PFSK-1 (cell line): Measurements from ENCODE around the gene ZNF426.

Source experiments
- FOXP2 ChIP-seq: optimal IDR thresholded peaks from 2 replicates; pipeline ENCODE3; 2011; ENCODE audit warnings: borderline replicate concordance, control low read depth, inconsistent platforms; ENCODE audit not compliant: insufficient read depth; ENCODE audit errors: extremely low read length, extremely low read depth
- POLR2AphosphoS5 ChIP-seq: IDR thresholded peaks from 2 replicates; pipeline ENCODE4 v1.6.1; 2012; ENCODE audit warnings: low read depth, mild to moderate bottlenecking, control low read depth, low read length, moderate library complexity
- SIN3A ChIP-seq: IDR thresholded peaks from 2 replicates; pipeline ENCODE4 v1.6.1; 2012; ENCODE audit warnings: mild to moderate bottlenecking, low read length, moderate library complexity, borderline replicate concordance; ENCODE audit not compliant: insufficient read depth
- TAF1 ChIP-seq: IDR thresholded peaks from 2 replicates; pipeline ENCODE4 v1.6.1; 2012; ENCODE audit warnings: low read length, control low read depth, borderline replicate concordance; ENCODE audit not compliant: insufficient read depth
- TF ChIP-seq, protein P1 (sequence below), 2 experiments: IDR thresholded peaks; 2 replicates each; pipeline versions ENCODE4 v1.6.1 to v1.8.0; 2011 to 2012; ENCODE audit warnings: low read depth in 2 of 2, low read length in 2 of 2, control low read depth in 1 of 2, inconsistent platforms in 1 of 2, mild to moderate bottlenecking in 1 of 2, moderate library complexity in 1 of 2; ENCODE audit not compliant: insufficient read depth in 1 of 2

Gene ZNF426

GRCh38 chr19:9566729-9567128, 28.3 kb upstream of the ZNF426 start:
- TF ChIP-seq FOXP2 (no peak), SIN3A (no peak), TAF1 (no peak), POLR2AphosphoS5 (no peak)
- TF ChIP-seq, protein P1, sequence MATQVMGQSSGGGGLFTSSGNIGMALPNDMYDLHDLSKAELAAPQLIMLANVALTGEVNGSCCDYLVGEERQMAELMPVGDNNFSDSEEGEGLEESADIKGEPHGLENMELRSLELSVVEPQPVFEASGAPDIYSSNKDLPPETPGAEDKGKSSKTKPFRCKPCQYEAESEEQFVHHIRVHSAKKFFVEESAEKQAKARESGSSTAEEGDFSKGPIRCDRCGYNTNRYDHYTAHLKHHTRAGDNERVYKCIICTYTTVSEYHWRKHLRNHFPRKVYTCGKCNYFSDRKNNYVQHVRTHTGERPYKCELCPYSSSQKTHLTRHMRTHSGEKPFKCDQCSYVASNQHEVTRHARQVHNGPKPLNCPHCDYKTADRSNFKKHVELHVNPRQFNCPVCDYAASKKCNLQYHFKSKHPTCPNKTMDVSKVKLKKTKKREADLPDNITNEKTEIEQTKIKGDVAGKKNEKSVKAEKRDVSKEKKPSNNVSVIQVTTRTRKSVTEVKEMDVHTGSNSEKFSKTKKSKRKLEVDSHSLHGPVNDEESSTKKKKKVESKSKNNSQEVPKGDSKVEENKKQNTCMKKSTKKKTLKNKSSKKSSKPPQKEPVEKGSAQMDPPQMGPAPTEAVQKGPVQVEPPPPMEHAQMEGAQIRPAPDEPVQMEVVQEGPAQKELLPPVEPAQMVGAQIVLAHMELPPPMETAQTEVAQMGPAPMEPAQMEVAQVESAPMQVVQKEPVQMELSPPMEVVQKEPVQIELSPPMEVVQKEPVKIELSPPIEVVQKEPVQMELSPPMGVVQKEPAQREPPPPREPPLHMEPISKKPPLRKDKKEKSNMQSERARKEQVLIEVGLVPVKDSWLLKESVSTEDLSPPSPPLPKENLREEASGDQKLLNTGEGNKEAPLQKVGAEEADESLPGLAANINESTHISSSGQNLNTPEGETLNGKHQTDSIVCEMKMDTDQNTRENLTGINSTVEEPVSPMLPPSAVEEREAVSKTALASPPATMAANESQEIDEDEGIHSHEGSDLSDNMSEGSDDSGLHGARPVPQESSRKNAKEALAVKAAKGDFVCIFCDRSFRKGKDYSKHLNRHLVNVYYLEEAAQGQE (IDR thresholded peaks at IDR 0.05; ENCODE audit: insufficient read depth in 1 of 2, low read depth in 2 of 2, low read length in 2 of 2) = no peak

- no peak for TF ChIP-seq SIN3A
- no peak for TF ChIP-seq POLR2AphosphoS5
- TF ChIP-seq TAF1 = no peak
- TF ChIP-seq, protein P1 (IDR thresholded peaks at IDR 0.05; ENCODE audit: insufficient read depth in 1 of 2, low read depth in 2 of 2, low read length in 2 of 2) = no peak
- TF ChIP-seq FOXP2 = no peak
Measured at GRCh38 chr19:9565900-9566705, 27.7 kb upstream of the ZNF426 start.

DNA sequence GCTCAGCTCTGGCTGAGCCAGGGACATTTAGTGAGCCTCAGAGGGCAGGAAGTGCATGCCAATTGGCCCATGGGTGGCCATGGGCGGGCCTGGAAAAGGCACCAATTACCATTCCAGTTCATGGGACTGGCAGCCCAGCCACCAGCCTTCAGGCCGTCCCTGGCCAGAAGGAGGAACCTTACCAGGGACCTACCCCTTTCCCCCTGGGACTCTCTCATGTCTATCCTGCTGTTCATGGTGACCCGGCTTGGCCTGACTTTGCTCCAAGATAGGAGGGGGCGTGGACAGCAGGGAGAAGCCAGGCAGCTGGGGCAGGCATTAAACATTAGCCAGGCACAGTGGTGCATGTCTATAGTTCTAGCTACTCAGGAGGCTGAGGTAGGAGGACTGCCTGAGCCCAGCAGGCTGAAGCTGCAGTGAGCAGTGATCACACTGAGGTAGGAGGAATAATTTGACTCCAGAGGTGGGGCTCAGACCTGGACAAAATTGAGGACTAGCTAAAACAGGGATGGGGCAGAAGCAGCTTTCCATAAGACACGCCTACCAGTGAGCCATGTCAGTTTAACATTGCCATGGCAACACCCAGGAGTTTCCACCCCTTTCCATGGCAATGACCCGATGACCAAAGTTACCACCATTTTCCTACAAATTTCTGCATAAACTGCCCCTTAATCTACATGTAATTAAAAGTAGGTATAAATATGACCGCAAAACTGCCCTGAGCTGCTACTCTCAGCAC, 14.3 kb upstream of the ZNF426 start:
- TF ChIP-seq SIN3A = no peak
- TF ChIP-seq POLR2AphosphoS5 = no peak

- TF ChIP-seq SIN3A = no peak
Measured at GRCh38 chr19:9547870-9548269, 9.4 kb upstream of the ZNF426 start.

- TF ChIP-seq SIN3A = no peak
- TF ChIP-seq FOXP2 = no peak
Measured at GRCh38 chr19:9535934-9536333, 2.5 kb downstream of the ZNF426 start.

DNA sequence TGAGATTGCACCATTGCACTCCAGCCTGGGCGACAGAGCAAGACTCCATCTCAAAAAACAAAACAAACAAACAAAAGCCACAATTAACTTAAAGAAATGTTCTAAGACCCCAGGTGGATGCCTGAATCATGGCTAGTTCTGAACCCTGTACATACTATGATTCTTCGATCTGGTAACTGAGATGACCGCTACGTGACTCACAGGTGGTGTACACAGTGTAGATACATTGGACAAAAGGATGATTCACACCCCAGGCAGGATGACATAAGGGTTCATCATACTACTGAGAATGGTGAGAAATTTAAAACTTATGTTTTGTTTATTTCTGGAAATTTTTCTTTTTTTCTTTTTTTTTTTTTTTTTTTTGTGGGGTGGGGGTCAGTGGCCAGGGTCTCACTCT, 6.5 kb downstream of the ZNF426 start:
- no peak for TF ChIP-seq POLR2AphosphoS5

DNA sequence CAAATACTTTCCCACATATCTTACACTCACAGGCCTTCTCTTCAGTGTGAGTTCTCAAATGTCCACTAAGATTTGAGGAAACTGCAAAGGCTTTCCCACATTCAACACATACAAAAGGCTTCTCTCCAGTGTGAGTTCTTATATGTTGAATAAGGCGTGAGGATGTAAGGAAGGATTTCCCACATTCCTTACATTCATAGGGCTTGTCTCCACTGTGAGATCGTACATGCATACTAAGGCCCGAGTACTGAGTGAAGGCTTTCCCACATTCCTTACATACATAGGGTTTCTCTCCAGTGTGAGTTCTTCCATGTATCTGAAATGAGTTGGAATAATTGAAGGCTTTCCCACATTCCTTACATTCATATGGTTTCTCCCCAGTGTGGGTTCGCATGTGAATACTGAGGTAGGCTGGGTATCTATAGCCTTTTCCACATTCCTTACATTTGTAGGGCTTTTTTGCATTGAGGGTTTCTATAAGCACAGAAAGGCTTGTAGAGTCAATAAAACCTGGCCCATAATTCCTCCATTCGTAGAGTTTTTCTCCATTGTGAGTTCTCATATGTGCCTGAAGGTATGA, 9.6 kb downstream of the ZNF426 start:
- TF ChIP-seq SIN3A (no peak), TAF1 (no peak), POLR2AphosphoS5 (no peak), FOXP2 (no peak)
- TF ChIP-seq, protein P1 (IDR thresholded peaks at IDR 0.05; ENCODE audit: insufficient read depth in 1 of 2, low read depth in 2 of 2, low read length in 2 of 2) = no peak
